ENCODE measurements around the gene AKAP1. TPM values are rescaled to one million over a fixed set of nuclear protein-coding genes. Genes with fewer than 3 reads are reported as not detected.

The AKAP1 gene
- total RNA-seq, 4 donors from 2014 or later: 23.3 to 62.4 (median 32.0) TPM

DNA sequence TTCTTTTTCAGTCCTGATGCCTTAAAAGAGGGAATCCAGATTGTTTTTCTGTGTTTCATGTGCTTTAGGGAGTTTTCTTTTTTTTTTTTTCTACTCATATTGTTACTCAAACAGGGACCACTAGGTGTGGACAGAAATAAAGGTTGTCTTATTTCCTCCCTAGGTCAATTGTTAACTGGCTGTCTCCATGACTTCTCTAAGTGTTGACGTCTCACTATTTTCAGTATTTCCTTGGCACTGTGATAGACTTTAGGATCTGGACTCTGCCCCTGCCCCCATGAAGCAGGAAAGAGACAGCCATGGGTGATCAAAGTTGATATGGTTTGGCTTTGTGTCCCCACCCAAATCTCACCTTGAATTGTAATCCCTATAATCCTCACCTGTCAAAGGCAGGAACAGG lies 73.7 kb downstream of the AKAP1 start:
- H3K27ac ChIP-seq: no peak overlapping the region
- no peak for DNase-seq (ENCODE audit: low spot score in 2 of 2)
- TF ChIP-seq POLR2A (IDR thresholded peaks at IDR 0.05) (no peak), EP300 (IDR thresholded peaks at IDR 0.05) (no peak)
- TF ChIP-seq, protein P1, sequence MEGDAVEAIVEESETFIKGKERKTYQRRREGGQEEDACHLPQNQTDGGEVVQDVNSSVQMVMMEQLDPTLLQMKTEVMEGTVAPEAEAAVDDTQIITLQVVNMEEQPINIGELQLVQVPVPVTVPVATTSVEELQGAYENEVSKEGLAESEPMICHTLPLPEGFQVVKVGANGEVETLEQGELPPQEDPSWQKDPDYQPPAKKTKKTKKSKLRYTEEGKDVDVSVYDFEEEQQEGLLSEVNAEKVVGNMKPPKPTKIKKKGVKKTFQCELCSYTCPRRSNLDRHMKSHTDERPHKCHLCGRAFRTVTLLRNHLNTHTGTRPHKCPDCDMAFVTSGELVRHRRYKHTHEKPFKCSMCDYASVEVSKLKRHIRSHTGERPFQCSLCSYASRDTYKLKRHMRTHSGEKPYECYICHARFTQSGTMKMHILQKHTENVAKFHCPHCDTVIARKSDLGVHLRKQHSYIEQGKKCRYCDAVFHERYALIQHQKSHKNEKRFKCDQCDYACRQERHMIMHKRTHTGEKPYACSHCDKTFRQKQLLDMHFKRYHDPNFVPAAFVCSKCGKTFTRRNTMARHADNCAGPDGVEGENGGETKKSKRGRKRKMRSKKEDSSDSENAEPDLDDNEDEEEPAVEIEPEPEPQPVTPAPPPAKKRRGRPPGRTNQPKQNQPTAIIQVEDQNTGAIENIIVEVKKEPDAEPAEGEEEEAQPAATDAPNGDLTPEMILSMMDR (IDR thresholded peaks at IDR 0.05): no peak
- H3K4me1 ChIP-seq: no peaks in the 10 kb centered on the region
- 71 to 80% methylated on average over 1 of the region's 1 CpG for WGBS, 2 donors
- peaks cover 0 to 14% (median 0%) of the 10 kb centered on the region in 4 donors for H3K9me3 ChIP-seq
- no peak overlapping the region for H3K4me3 ChIP-seq
- H3K36me3 ChIP-seq: no peaks in the 10 kb centered on the region
- H3K27me3 ChIP-seq: no peaks in the 10 kb centered on the region

DNA sequence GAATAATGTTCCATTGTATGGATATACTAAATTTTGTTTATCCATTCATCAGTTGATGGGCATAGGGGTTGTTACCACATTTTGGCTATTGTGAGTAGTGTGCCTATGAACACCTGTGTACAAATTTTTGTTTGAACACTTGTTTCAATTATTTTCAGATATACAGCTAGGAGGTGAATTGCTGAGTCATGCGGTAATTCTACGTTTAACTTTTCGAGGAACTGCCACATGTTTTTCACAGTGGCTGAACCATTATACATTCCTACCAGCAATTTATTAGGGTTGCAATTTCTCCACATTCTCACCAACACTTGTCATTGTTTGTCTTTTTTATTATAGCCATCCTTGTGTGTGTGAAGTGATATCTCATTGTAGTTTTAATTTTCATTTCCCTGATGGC lies 75.6 kb downstream of the AKAP1 start:
- Histone ChIP-seq H3K27ac (no peak overlapping the region), H3K36me3 (no peaks in the 10 kb centered on the region), H3K9me3 (peaks cover 0 to 14% (median 0%) of the 10 kb centered on the region in 4 donors), H3K27me3 (no peaks in the 10 kb centered on the region), H3K4me3 (no peak overlapping the region), H3K4me1 (no peaks in the 10 kb centered on the region)
- TF ChIP-seq, protein P1 (IDR thresholded peaks at IDR 0.05): no peak
- no peak for DNase-seq (ENCODE audit: low spot score in 2 of 2)
- WGBS, 2 donors: 91 to 95% methylated on average over 3 of the region's 3 CpGs

GRCh38 chr17:57164814-57165213 lies 79.8 kb downstream of the AKAP1 start:
- WGBS, 2 donors: 87 to 91% methylated on average over 4 of the region's 4 CpGs
- Histone ChIP-seq H3K4me1 (no peaks in the 10 kb centered on the region), H3K9me3 (peaks cover 0 to 14% (median 0%) of the 10 kb centered on the region in 4 donors), H3K27ac (no peak overlapping the region), H3K27me3 (no peaks in the 10 kb centered on the region), H3K4me3 (no peak overlapping the region), H3K36me3 (no peaks in the 10 kb centered on the region)
- DNase-seq (ENCODE audit: low spot score in 2 of 2): no peak
- TF ChIP-seq POLR2A (IDR thresholded peaks at IDR 0.05): no peak
- TF ChIP-seq, protein P1 (IDR thresholded peaks at IDR 0.05): no peak
- TF ChIP-seq EP300 (IDR thresholded peaks at IDR 0.05): no peak

GRCh38 chr17:57165754-57166153 lies 80.7 kb downstream of the AKAP1 start:
- 94 to 95% methylated on average over 3 of the region's 3 CpGs for WGBS, 2 donors
- H3K9me3 ChIP-seq: peaks cover 0 to 14% (median 0%) of the 10 kb centered on the region in 4 donors
- no peak overlapping the region for H3K27ac ChIP-seq
- no peaks in the 10 kb centered on the region for H3K27me3 ChIP-seq
- H3K4me1 ChIP-seq: no peaks in the 10 kb centered on the region
- TF ChIP-seq, protein P1 (IDR thresholded peaks at IDR 0.05): no peak
- no peak for TF ChIP-seq POLR2A (IDR thresholded peaks at IDR 0.05)
- TF ChIP-seq EP300 (IDR thresholded peaks at IDR 0.05): no peak
- no peaks in the 10 kb centered on the region for H3K36me3 ChIP-seq
- no peak for DNase-seq (ENCODE audit: low spot score in 2 of 2)
- H3K4me3 ChIP-seq: no peak overlapping the region

- WGBS, 2 donors: 29 to 36% methylated on average over 9 of the region's 9 CpGs
- H3K27me3 ChIP-seq: no peaks in the 10 kb centered on the region
- no peaks in the 10 kb centered on the region for H3K4me1 ChIP-seq
- H3K36me3 ChIP-seq: no peaks in the 10 kb centered on the region
- TF ChIP-seq EP300 (IDR thresholded peaks at IDR 0.05) (no peak), POLR2A (IDR thresholded peaks at IDR 0.05) (no peak)
- TF ChIP-seq, protein P1 (IDR thresholded peaks at IDR 0.05): no peak
- H3K4me3 ChIP-seq: no peak overlapping the region
- no peak for DNase-seq (ENCODE audit: low spot score in 2 of 2)
- H3K27ac ChIP-seq: no peak overlapping the region
- H3K9me3 ChIP-seq: peaks cover 0 to 6% (median 0%) of the 10 kb centered on the region in 4 donors
Observed at GRCh38 chr17:57166803-57167202, 81.8 kb downstream of the AKAP1 start.
